ENCODE results near the gene ARL17B.
"Not testable (repeated sequence)": the region's sequence is repeated elsewhere in the genome, so short reads cannot be mapped to it uniquely, and the experiment has no call there.

The ARL17B gene

DNA sequence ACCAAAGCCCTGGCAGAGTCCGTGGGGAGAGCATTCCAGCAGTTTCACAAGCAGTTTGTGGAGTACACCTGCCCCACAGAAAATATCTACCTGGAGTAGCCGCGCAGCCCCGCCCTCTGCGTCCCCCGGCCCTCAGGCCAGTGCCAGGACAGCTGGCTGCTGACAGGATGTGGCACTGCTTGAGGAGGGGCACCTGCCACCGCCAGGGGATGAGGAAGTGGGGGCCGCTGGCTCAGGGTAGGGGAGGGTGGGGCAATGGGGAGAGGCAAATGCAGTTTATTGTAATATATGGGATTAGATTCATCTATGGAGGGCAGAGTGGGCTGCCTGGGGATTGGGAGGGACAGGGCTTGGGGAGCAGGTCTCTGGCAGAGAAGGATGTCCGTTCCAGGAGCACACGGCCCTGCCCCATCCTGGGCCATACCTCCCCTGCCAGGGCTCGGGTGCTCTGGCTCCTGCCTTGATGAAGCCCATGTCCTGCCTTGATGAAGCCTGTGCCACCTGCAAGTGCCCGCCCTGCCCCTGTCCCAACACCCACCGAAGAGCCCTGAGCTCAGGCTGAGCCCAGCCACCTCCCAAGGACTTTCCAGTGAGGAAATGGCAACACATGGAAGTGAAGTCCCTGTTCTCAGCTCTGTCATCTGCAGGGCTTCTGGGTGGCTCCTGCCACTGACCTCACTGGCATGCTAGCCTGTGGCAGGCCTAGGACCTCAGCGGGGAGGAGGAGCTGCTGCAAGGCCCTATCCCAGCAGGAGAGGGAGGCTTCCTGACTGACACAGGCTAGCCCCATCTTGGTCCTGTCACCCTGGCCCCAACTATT, 116.4 kb downstream of the ARL17B start:
- DNase-seq, result not testable (repeated sequence)

DNA sequence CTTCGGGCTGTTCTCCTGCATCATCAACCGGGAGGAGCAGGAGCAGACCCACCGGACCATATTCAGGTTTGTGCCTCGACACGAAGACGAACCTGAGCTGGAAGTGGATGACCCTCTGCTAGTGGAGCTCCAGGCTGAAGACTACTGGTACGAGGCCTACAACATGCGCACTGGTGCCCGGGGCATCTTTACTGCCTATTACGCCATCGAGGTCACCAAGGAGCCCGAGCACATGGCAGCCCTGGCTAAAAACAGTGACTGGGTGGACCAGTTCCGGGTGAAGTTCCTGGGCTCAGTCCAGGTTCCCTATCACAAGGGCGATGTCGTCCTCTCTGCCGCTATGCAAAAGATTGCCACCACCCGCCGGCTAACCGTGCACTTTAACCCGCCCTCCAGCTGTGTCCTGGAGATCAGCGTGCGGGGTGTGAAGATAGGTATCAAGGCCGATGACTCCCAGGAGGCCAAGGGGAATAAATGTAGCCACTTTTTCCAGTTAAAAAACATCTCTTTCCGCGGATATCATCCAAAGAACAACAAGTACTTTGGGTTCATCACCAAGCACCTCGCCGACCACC, 117.1 kb downstream of the ARL17B start:
- DNase-seq, result not testable (repeated sequence)

DNA sequence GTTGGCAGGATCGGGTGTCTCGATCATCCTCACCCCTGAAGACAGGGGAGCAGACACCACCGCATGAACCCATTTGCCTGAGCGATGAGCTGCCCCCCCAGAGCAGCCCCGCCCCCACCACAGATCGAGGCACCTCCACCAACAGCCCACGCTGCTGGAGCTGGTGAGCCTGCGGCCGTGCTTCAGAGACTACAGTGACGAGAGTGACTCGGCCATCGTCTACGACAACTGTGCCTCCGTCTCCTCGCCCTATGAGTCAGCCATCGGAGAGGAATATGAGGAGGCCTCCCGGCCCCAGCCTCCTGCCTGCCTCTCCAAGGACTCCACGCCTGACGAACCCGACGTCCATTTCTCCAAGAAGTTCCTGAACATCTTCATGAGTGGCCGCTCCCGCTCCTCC, 117.6 kb downstream of the ARL17B start:
- not testable (repeated sequence) for DNase-seq

DNA sequence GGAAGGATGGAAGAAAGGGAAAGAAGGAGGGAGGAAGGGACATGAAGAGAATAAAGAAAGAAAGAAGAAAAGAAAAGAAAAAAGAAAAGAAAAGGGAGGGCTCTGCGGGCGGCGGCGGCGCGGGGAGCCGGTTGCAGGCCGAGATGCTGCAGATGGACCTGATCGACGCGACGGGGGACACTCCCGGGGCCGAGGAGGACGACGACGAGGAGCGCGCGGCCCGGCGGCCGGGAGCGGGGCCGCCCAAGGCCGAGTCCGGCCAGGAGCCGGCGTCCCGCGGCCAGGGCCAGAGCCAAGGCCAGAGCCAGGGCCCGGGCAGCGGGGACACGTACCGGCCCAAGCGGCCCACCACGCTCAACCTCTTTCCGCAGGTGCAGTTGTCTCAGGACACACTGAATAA, 118.1 kb downstream of the ARL17B start:
- DNase-seq, result not testable (repeated sequence)

DNA sequence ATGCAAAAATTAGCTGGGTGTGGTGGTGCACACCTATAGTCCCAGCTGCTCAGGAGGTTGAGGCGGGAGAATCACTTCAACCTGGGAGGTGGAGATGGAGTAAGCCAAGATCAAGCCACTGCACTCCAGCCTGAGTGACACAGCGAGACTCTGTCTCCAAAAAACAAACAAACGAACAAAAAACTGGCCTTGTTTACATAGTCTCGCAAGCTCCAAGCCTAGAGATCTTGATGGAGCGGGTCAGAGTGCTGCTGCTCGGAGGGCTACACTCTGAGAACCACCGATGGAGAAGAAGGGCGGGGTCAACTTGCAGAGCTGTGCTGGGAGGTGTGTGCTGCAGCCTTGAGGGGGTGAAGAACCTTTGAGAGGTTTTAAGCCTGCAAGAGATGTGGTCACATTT, 130.2 kb downstream of the ARL17B start:
- DNase-seq, result not testable (repeated sequence)

DNA sequence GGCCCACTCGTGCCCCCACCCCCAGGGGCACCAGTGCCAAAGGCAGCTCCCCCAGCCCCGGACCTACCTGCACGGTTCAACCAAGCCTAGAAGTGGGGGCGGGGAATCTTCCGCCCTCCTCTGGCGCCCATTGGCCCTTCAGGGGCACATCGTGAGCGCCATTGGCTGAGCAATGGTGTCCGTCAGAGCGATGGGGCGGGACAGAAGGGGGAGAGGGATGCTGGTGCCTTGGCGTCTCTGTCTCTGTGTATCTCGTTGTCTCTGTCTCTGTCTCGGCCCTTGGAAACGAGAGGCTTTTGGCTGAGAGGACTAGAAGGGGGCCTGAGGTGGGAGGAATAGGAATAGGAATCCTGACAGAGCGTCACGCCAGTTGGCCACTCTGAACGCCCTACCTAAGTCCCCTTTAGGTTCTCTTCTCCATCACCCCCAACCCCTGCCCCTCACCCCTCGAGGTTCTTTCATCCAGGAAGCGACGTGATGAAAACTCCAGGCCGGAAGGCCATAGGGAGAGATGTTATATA, 136.2 kb downstream of the ARL17B start:
- DNase-seq, result peak; percentile 95

DNA sequence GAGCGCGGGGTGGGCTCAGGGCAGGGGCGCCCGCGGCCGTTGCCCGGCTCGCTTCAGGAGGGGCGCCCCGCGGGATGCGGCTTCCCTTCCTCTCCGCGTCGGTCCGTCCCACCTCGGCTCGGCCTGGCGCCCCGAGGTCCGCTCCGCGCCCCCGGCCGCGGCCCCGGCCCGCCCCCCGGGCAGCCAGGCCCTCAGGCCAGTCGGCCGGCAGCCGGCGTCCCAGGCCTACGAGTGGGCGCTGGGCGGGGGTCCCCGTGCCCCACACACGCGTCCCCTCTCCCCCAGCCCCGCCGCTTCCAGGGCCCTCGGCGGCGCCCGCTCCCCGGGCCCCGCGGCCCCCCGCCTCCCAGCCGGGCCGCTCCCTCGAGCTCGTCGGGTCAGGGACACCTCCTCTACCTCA, 136.7 kb downstream of the ARL17B start:
- DNase-seq, result not testable (repeated sequence)

Data from activated CD8-positive, alpha-beta memory T cell treated with anti-CD3 and anti-CD28 coated beads, Interleukin-2, amount 50 U/mL, for 48 hours (primary cell).